ENCODE results near the gene ANO4.

- TF ChIP-seq CTCF (IDR thresholded peaks at IDR 0.05; ENCODE audit: control extremely low read depth in 1 of 3, insufficient read depth in 1 of 3, low read depth in 1 of 3, low read length in 3 of 3) (no peak), POLR2A (IDR thresholded peaks at IDR 0.05; ENCODE audit: control extremely low read depth in 1 of 2, low read depth in 2 of 2, low read length in 2 of 2) (no peak), BRCA1 (IDR thresholded peaks at IDR 0.05; ENCODE audit: low read depth, low read length) (no peak), RFX5 (IDR thresholded peaks at IDR 0.05; ENCODE audit: borderline replicate concordance, low read depth, low read length) (no peak), SIX5 (IDR thresholded peaks at IDR 0.05; ENCODE audit: low read depth, low read length) (no peak), MAFK (IDR thresholded peaks at IDR 0.05; ENCODE audit: low read depth, low read length) (no peak), TAF1 (IDR thresholded peaks at IDR 0.05; ENCODE audit: low read depth, low read length) (no peak), CHD7 (IDR thresholded peaks at IDR 0.05; ENCODE audit: insufficient replicate concordance, low read length) (no peak), RAD21 (IDR thresholded peaks at IDR 0.05 in 1 of 2, conservative IDR thresholded peaks at IDR 0.05 in 1 of 2; ENCODE audit: low read depth in 2 of 2, low read length in 2 of 2) (no peak), SP1 (IDR thresholded peaks at IDR 0.05; ENCODE audit: low read depth, low read length) (no peak), EP300 (IDR thresholded peaks at IDR 0.05; ENCODE audit: borderline replicate concordance in 1 of 2, low read depth in 2 of 2, low read length in 2 of 2) (no peak), CBX5 (IDR thresholded peaks at IDR 0.05; ENCODE audit: low read depth, low read length) (no peak)
Measured at GRCh38 chr12:101110866-101111265, 316.3 kb downstream of the ANO4 start.
